ENCODE results near the gene HOATZ. TPM values are rescaled to one million over a fixed set of nuclear protein-coding genes. Genes with fewer than 3 reads are reported as not detected.

Gene HOATZ
- total RNA-seq, 2 experiments from 2014 or later: not detected

DNA sequence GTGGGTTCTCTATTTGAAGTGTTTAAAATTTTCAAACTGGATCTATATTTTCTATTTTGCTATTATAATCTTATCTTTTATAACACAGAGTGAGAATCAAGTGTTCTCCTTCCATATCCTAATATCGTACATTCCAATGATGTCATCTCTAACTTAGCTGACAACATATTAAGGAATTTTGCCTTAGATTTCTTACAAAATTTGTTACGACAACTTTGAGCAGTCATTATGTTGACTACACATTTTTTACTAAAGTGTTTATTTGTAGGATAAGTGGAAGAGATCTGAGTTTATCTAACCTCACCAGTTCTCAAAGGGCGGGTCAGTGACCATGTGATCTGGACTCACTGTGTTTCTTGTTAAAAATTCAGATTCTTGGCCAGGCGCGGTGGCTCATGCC lies 15.1 kb upstream of the HOATZ start:
- H3K9me3 Mint-ChIP-seq: no peaks in the 10 kb centered on the region
- ChIA-PET POLR2A (no interaction called here), CTCF (no interaction called here)
- intact Hi-C loops (cut with micrococcal nuclease): no loop called here
- H3K4me3 Mint-ChIP-seq: no peak overlapping the region
- H3K36me3 Mint-ChIP-seq: no peaks in the 10 kb centered on the region
- no peak overlapping the region for H3K27ac Mint-ChIP-seq
- DNase-seq: no peak
- peaks cover 33% of the 10 kb centered on the region for H3K27me3 Mint-ChIP-seq
- H3K4me1 Mint-ChIP-seq (ENCODE audit: low read depth): no peaks in the 10 kb centered on the region

DNA sequence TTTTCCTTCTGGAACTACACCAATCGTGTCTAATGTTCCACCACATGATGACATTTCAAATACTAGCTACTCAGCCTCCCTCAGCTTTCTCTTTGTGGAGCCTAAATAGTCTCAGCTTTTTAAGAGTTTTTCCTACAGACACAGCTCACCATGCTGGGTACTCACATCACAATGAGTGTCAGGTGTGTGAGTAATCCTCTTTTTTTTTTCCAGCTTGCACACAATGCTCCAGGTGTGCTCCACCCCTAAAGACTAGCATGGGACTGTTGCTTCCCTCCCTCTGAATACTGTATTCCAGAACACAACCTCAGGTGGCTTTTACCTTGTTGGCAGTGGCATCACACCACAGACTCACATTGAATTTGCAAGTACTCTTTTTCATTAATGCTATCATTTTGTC lies 14.1 kb upstream of the HOATZ start:
- POLR2A ChIA-PET: no interaction called here
- no peaks in the 10 kb centered on the region for H3K9me3 Mint-ChIP-seq

DNA sequence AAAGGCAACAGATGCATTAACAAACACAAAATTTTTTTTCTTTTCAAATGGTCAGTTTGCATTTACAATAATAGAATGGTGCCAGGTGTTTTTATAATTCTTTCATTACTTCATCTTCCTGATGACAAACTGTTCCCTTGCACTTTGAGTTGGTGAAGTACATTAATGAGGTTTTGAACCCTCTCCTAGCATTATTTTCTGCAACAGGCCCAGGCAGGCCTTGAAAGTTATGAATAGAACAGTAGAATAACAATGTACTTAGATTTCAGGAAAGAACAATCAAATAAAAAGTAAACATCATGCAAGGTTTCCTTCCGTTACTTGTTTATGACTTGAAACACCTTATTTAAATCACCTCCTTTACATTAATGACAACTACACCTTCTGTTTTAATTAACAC lies 12.0 kb upstream of the HOATZ start:
- Mint-ChIP-seq H3K36me3 (no peaks in the 10 kb centered on the region), H3K27me3 (peaks cover 34% of the 10 kb centered on the region), H3K4me3 (no peak overlapping the region), H3K9me3 (no peaks in the 10 kb centered on the region), H3K27ac (no peak overlapping the region), H3K4me1 (ENCODE audit: low read depth) (no peaks in the 10 kb centered on the region)
- DNase-seq: no peak
- intact Hi-C loops (cut with micrococcal nuclease): no loop called here
- ChIA-PET CTCF (no interaction called here), POLR2A (no interaction called here)

More for the DNA sequence above, 14.1 kb upstream of the HOATZ start:
- intact Hi-C loops (cut with micrococcal nuclease): no loop called here
- Mint-ChIP-seq H3K27me3 (peaks cover 32% of the 10 kb centered on the region), H3K27ac (no peak overlapping the region), H3K36me3 (no peaks in the 10 kb centered on the region), H3K4me3 (no peak overlapping the region), H3K4me1 (ENCODE audit: low read depth) (no peaks in the 10 kb centered on the region)
- CTCF ChIA-PET: no interaction called here
- no peak for DNase-seq

DNA sequence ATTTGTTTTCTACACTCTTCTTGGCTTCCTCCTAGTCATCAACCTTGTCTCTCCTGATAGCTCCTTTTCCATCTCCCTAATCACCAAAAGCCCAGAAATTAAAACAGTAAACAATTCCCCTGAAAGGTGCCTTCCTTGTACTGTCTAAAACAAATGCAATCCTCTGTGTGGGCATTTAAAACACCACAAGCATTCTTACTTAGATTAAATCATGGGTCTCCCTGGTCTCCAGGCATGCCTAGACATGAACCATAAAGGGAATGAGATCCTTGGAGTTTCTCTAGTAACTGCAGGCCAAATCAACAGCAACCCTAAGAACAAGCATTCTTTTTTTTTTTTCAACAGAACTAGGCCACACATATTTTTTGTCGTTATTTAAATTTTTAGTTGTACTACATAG lies 4.3 kb upstream of the HOATZ start:
- no peak for DNase-seq
- ChIA-PET CTCF (interaction anchor here (0.6 kb wide), 1 partner anchor 63 kb away, joined by 3 read pairs; no protein-coding TSS in a partner anchor), POLR2A (no interaction called here)
- H3K27ac Mint-ChIP-seq: no peak overlapping the region
- peaks cover 47% of the 10 kb centered on the region for H3K27me3 Mint-ChIP-seq
- peaks cover 10% of the 10 kb centered on the region for H3K4me1 Mint-ChIP-seq (ENCODE audit: low read depth)
- no peak overlapping the region for H3K4me3 Mint-ChIP-seq
- intact Hi-C loops (cut with micrococcal nuclease): no loop called here
- H3K36me3 Mint-ChIP-seq: no peaks in the 10 kb centered on the region
- no peaks in the 10 kb centered on the region for H3K9me3 Mint-ChIP-seq

DNA sequence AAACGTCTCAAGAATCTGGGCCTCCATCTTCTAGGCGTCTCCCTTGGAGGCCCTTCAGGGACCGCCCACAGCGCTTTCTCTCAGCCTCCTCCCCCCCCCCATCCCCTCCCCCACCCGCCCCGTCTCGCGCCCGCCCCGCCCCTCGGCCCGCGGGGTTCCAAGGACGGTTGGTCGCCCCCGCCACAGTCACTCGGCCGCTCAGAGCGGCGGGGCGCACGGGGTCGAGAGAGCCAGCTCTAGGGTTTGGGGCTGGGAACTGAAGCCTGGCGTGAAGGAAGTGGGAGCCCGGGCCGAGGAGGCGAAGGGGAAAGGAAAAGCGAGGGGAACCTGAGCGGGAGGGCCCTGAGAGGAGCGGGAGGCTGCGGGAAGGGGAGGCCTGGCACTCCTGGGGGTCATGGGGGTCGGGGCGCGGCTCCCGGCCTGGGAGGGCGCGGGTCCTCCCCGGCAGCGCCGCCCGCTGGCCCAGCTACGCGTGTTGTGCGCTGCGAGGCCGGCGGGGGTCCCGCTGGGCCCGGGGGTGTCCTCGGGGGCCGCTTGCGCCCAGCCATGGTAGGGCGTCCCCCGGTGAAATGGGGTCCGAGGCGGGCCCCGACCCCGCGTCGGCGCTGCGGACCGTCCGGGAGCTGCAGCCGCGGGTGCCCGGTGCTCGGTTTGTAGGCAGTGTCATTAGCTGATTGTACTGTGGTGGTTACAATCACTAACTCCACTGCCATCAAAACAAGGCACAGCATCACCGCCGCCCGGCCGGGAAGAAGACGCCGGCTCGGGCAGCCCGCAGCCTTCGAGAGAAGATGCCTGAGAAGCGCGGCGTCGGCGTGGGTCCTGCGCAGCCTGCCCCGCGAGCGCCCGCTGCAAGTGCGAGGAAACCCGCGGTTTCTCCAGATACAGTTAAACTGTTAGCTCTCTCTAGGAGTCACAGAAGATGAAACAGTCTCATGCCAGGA lies 2.0 kb upstream of the HOATZ start, which contains the start of gene BTG4:
Gene BTG4, minus strand, starts transcription at position 91 of the 944 bp plus-strand sequence. CDS start 13,610 bp downstream, outside the sequence.
- Mint-ChIP-seq H3K9me3 (no peaks in the 10 kb centered on the region), H3K4me1 (ENCODE audit: low read depth) (peaks cover 10% of the 10 kb centered on the region), H3K36me3 (no peaks in the 10 kb centered on the region), H3K4me3 (peak within 1 kb of the TSS; percentile 57), H3K27ac (no peak within 1 kb of the TSS), H3K27me3 (peaks cover 43% of the 10 kb centered on the region)
- DNase-seq: peak; percentile 35
- ChIA-PET POLR2A (no interaction called here), CTCF (interaction anchor here (0.7 to 2.2 kb wide), 7 partner anchors 16 to 418 kb away, joined by 3 to 9 read pairs (median 3); no protein-coding TSS in a partner anchor)
- intact Hi-C loops (cut with micrococcal nuclease): loop anchor here (2.0 kb wide), 1 partner anchor 14 kb away; no protein-coding TSS in a partner anchor

DNA sequence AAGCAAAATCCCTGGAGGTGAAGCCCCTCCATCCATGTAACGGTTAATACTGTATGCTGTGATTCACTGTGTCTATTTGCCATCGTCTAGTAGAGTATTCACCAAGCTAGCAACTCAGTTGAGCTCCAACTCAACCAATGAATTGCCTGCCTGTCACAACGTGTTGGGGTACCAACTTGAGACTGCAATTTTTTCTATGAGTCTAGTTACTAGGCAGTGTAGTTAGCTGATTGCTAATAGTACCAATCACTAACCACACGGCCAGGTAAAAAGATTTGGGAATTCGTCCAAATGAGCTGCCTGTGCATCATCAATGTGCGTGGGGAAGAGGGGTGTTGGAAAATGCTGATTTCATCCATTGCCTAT lies 1.4 kb upstream of the HOATZ start:
- intact Hi-C loops (cut with micrococcal nuclease): loop anchor here (2.0 kb wide), 1 partner anchor 14 kb away; no protein-coding TSS in a partner anchor
- POLR2A ChIA-PET: no interaction called here
- Mint-ChIP-seq H3K4me3 (no peak overlapping the region), H3K27ac (no peak overlapping the region), H3K36me3 (no peaks in the 10 kb centered on the region), H3K27me3 (peaks cover 37% of the 10 kb centered on the region), H3K9me3 (no peaks in the 10 kb centered on the region), H3K4me1 (ENCODE audit: low read depth) (peaks cover 10% of the 10 kb centered on the region)
- CTCF ChIA-PET: interaction anchor here (0.7 to 2.2 kb wide), 7 partner anchors 15 to 417 kb away, joined by 3 to 9 read pairs (median 3); no protein-coding TSS in a partner anchor
- no peak for DNase-seq

DNA sequence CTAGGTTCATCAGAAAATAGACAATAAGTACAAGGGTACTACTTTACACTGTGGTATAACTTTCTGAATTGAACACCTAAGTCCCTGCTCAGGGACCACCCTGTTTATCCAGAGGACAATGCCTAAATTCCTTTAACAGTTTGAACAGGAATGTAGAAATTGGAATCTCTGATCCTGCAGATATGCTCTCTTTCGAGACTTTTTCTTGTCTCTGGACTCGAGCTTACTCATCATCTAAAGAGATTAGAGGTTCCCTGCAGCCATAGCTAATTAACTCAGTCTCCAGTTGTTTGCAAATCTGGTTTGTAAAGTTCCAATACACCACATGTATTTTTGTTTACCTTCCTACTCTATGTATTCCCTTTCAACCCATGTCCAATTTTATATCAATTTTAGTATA lies 1.0 kb downstream of the HOATZ start:
- H3K27me3 Mint-ChIP-seq: peaks cover 33% of the 10 kb centered on the region
- H3K36me3 Mint-ChIP-seq: no peaks in the 10 kb centered on the region
- H3K9me3 Mint-ChIP-seq: no peaks in the 10 kb centered on the region
- no peak for DNase-seq
- intact Hi-C loops (cut with micrococcal nuclease): no loop called here
- POLR2A ChIA-PET: no interaction called here
- H3K4me3 Mint-ChIP-seq: no peak overlapping the region
- H3K4me1 Mint-ChIP-seq (ENCODE audit: low read depth): peaks cover 10% of the 10 kb centered on the region
- H3K27ac Mint-ChIP-seq: no peak overlapping the region
- CTCF ChIA-PET: no interaction called here

DNA sequence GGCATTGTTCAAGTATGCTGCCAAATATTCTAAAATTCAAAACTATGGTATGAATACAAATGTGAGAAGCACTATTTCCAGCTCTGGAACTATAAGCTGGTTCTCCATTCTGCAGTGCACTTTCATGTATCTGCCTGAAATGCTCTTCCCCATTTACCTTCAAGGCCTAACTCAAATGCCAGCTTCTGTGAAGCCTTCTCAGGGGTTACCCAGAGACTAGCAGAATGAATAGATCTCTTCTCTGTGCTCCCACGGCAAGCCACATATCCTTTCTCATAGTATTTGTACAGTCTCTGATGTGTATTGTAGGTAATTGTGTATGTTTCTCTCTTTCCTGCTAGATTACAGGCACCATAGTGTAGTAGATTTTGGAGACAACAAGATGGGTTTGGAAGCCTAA lies 4.1 kb downstream of the HOATZ start:
- no peak for DNase-seq
- Mint-ChIP-seq H3K27ac (no peak overlapping the region), H3K4me3 (no peak overlapping the region), H3K4me1 (ENCODE audit: low read depth) (peaks cover 12% of the 10 kb centered on the region), H3K36me3 (no peaks in the 10 kb centered on the region), H3K27me3 (peaks cover 23% of the 10 kb centered on the region), H3K9me3 (no peaks in the 10 kb centered on the region)
- intact Hi-C loops (cut with micrococcal nuclease): no loop called here
- POLR2A ChIA-PET: no interaction called here
- CTCF ChIA-PET: no interaction called here

DNA sequence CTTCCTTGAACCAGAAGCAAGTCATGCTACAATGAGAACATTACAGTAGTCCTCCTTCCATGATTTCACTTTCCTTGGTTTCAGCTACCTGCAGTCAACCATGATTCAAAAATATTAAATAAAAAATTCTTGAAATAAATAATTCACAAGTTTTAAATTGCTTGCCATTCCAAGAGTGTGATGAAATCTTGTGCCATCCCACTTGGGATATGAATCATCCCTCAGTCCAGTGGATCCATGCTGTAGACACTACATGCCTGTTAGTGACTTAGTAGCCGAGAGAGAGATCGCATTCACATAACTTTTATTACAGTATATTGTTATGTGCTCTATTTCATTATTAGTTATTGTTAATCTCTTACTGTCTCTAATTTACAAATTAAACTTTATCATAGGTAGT lies 6.0 kb downstream of the HOATZ start:
- Mint-ChIP-seq H3K9me3 (no peaks in the 10 kb centered on the region), H3K27me3 (peaks cover 13% of the 10 kb centered on the region), H3K4me1 (ENCODE audit: low read depth) (peaks cover 8% of the 10 kb centered on the region), H3K36me3 (no peaks in the 10 kb centered on the region), H3K27ac (no peak overlapping the region), H3K4me3 (no peak overlapping the region)
- no peak for DNase-seq
- intact Hi-C loops (cut with micrococcal nuclease): no loop called here
- POLR2A ChIA-PET: no interaction called here
- CTCF ChIA-PET: no interaction called here

DNA sequence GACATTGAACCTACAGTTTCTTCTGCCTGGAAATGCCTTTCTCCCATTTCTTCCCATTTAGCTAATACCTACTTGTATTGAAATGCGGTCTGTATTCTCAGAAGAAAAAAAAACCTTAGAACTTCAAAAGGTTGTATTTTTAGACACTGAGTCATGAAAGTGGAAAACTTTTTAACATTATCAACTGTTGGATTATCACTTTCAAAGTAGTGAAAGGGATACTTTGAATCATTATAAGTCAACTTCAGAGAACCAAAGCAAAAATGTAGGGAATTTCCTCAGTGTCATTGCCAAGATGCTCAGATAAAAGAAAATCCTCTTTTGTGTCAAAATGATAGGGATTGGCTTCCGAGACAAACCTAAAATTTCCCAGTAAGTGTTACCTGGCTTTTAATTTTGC lies 6.6 kb downstream of the HOATZ start:
- POLR2A ChIA-PET: no interaction called here
- Mint-ChIP-seq H3K9me3 (no peaks in the 10 kb centered on the region), H3K4me3 (no peak overlapping the region), H3K27me3 (peaks cover 13% of the 10 kb centered on the region), H3K36me3 (no peaks in the 10 kb centered on the region), H3K27ac (no peak overlapping the region), H3K4me1 (ENCODE audit: low read depth) (peaks cover 14% of the 10 kb centered on the region)
- DNase-seq: no peak
- intact Hi-C loops (cut with micrococcal nuclease): loop anchor here (1.0 kb wide), 1 partner anchor 10 kb away; no protein-coding TSS in a partner anchor
- CTCF ChIA-PET: interaction anchor here (0.7 kb wide), 1 partner anchor 280 kb away, joined by 3 read pairs; no protein-coding TSS in a partner anchor

DNA sequence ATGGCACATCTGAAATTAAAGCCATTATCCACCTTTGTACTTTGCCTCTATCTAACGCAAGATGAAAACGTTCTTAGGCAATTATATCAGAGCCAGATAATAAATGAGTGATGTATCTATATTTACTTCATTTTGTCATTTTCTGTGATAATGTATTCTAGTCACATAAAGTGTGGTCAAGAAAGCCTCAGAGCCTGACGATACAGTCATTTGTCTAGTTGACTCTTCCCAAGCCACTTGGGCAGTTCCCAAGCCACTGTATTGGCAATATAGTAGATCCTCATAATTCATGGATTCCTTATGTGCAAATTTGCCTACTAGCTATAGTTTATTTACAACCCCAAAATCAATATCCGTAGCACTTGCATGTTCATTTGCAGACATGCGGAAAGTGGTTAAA lies 7.8 kb downstream of the HOATZ start:
- ChIA-PET POLR2A (no interaction called here), CTCF (no interaction called here)
- no peak overlapping the region for H3K4me3 Mint-ChIP-seq
- H3K27me3 Mint-ChIP-seq: peaks cover 12% of the 10 kb centered on the region
- no peaks in the 10 kb centered on the region for H3K9me3 Mint-ChIP-seq
- H3K27ac Mint-ChIP-seq: no peak overlapping the region
- H3K36me3 Mint-ChIP-seq: no peaks in the 10 kb centered on the region
- DNase-seq: no peak
- intact Hi-C loops (cut with micrococcal nuclease): no loop called here
- H3K4me1 Mint-ChIP-seq (ENCODE audit: low read depth): peaks cover 19% of the 10 kb centered on the region

DNA sequence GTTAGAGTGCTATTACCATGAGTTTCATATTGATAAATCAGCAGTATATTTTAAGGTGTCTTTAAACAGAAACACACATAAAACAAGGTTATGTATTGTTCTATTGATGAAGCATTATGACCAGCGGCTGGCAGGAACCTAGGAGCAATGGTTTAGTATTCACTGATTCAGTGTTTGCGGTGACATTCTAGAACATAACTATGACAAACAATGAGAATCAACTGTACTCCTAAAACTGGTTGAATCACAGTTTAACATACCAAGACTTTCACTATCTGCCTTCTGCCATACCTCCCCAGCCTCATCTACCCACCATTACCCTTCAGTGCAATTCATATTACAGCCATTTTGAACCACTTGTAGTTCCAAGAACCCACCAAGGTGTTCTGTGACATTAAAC lies 8.8 kb downstream of the HOATZ start:
- ChIA-PET CTCF (no interaction called here), POLR2A (no interaction called here)
- intact Hi-C loops (cut with micrococcal nuclease): no loop called here
- no peak for DNase-seq
- no peak overlapping the region for H3K4me3 Mint-ChIP-seq
- H3K9me3 Mint-ChIP-seq: no peaks in the 10 kb centered on the region
- no peak overlapping the region for H3K27ac Mint-ChIP-seq
- peaks cover 12% of the 10 kb centered on the region for H3K27me3 Mint-ChIP-seq
- H3K36me3 Mint-ChIP-seq: no peaks in the 10 kb centered on the region
- H3K4me1 Mint-ChIP-seq (ENCODE audit: low read depth): peaks cover 19% of the 10 kb centered on the region

DNA sequence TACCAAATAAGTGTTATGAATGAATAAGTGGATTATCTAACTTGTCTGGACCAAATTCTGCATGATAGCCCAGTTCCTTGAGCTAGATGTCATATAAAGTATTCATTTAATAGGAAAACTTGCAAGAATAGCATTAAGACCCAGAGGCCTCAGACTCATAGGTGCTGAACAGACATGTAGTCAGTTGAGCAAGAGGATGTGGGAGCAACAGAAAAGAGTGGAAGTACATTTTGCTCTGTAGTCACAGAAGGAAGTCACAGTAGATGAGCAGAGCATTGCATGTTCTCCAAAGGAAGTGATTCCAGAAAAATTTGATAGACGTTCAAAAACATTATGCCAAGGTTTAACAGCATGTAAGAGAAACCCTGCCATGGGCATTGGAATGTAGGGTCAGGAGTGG lies 9.5 kb downstream of the HOATZ start:
- DNase-seq: no peak
- H3K36me3 Mint-ChIP-seq: no peaks in the 10 kb centered on the region
- intact Hi-C loops (cut with micrococcal nuclease): no loop called here
- H3K9me3 Mint-ChIP-seq: no peaks in the 10 kb centered on the region
- H3K27ac Mint-ChIP-seq: no peak overlapping the region
- POLR2A ChIA-PET: no interaction called here
- H3K4me1 Mint-ChIP-seq (ENCODE audit: low read depth): peaks cover 26% of the 10 kb centered on the region
- CTCF ChIA-PET: no interaction called here
- peaks cover 12% of the 10 kb centered on the region for H3K27me3 Mint-ChIP-seq
- H3K4me3 Mint-ChIP-seq: no peak overlapping the region

Measured in activated CD4-positive, alpha-beta memory T cell treated with anti-CD3 and anti-CD28 coated beads for 36 hours (primary cell).